Endothelial cell of umbilical vein (primary cell): ENCODE data around the gene SGMS2. TPM values are rescaled to one million over a fixed set of nuclear protein-coding genes. Genes with fewer than 3 reads are reported as not detected.

ENCODE experiments used
- BruUV-seq: library from RNA; stranded (reverse); fragments of 400-500 nt; replicated peaks from 2 replicates; lab custom pipeline; 2021; lab: Mats Ljungman, UMichigan
- CTCF ChIA-PET: fragments of 300-600, 350-600 bp; sonication (Branson Sonifier 250); formaldehyde crosslinking; loops from one replicate; lab custom pipeline; 2021; ENCODE audit warnings: antibody characterized with exemption, inconsistent platforms; lab: Charles Lee
- POLR2A ChIA-PET: fragments of 300-600, 350-600 bp; sonication (Branson Sonifier 250); formaldehyde crosslinking; loops from one replicate; lab custom pipeline; 2021; ENCODE audit warnings: antibody characterized with exemption, inconsistent platforms; lab: Charles Lee
- DNase-seq: peaks from one replicate; pipeline ENCODE4 v3.0.0-alpha.2; 2011; ENCODE audit warnings: low read depth, low spot score
- FAIRE-seq: peaks from 2 replicates; lab custom pipeline; 2011; peaks lifted over from hg19 to GRCh38; lab: Jason Lieb, UNC
- H2AFZ ChIP-seq: 2 replicates; pipeline ENCODE4 v1.6.0; 2012; ENCODE audit warnings: low read depth, low read length, control low read depth, inconsistent platforms
- H3K27ac ChIP-seq: 2 replicates; pipeline ENCODE4 v1.5.1; 2011; ENCODE audit warnings: low read depth, mild to moderate bottlenecking, control low read depth, low read length, moderate library complexity; ENCODE audit not compliant: insufficient read depth
- H3K27me3 ChIP-seq, 2 experiments: 2 replicates each; pipeline versions ENCODE4 v1.6.0 to v1.6.1; 2011; ENCODE audit warnings: low read length in 2 of 2, mixed read lengths in 1 of 2; ENCODE audit not compliant: control insufficient read depth in 2 of 2, insufficient read depth in 2 of 2
- H3K36me3 ChIP-seq, 2 experiments: 2 replicates in 1 of 2; 3 replicates in 1 of 2; pipeline ENCODE4 v1.5.1; 2011; ENCODE audit warnings: low read length in 2 of 2, mild to moderate bottlenecking in 1 of 2, moderate library complexity in 1 of 2; ENCODE audit not compliant: control insufficient read depth in 2 of 2, insufficient read depth in 2 of 2; ENCODE audit errors: extremely low read depth in 1 of 2
- H3K4me1 ChIP-seq: 3 replicates; pipeline ENCODE4 v1.5.1; 2011; ENCODE audit warnings: mild to moderate bottlenecking, low read length; ENCODE audit not compliant: control insufficient read depth, insufficient read depth; ENCODE audit errors: extremely low read depth
- H3K4me2 ChIP-seq: 2 replicates; pipeline ENCODE4 v1.6.1; 2011; ENCODE audit warnings: low read length, control low read depth, mixed read lengths; ENCODE audit not compliant: insufficient read depth
- H3K4me3 ChIP-seq, 3 experiments: fragments of 200-600 bp in 1 of 3; sonication (generic), shearing (Covaris generic) in 1 of 3; replicated peaks in 1 of 3; 2 replicates each; pipeline ENCODE4 v1.5.1; 2011 to 2016; ENCODE audit warnings: control low read depth in 3 of 3, low read length in 3 of 3, mild to moderate bottlenecking in 2 of 3, inconsistent platforms in 1 of 3, low read depth in 1 of 3, moderate library complexity in 1 of 3; ENCODE audit not compliant: insufficient read depth in 1 of 3
- H3K79me2 ChIP-seq: 2 replicates; pipeline ENCODE4 v1.6.0; 2012; ENCODE audit warnings: low read length, inconsistent platforms; ENCODE audit not compliant: control insufficient read depth, insufficient read depth
- H3K9ac ChIP-seq: replicated peaks from 2 replicates; pipeline ENCODE3; 2011; ENCODE audit warnings: low read length, control low read depth; ENCODE audit not compliant: insufficient read depth; ENCODE audit errors: extremely low read depth
- H3K9me1 ChIP-seq: replicated peaks from 3 replicates; pipeline ENCODE4 v1.6.0; 2011; ENCODE audit warnings: mild to moderate bottlenecking, low read length; ENCODE audit not compliant: control insufficient read depth, insufficient read depth; ENCODE audit errors: extremely low read depth
- H3K9me3 ChIP-seq: replicated peaks from 2 replicates; pipeline ENCODE4 v1.5.1; 2012; ENCODE audit warnings: low read length, inconsistent platforms; ENCODE audit not compliant: control insufficient read depth, insufficient read depth
- H4K20me1 ChIP-seq: replicated peaks from 2 replicates; pipeline ENCODE3; 2011; ENCODE audit warnings: mild to moderate bottlenecking, low read length; ENCODE audit not compliant: control insufficient read depth, insufficient read depth; ENCODE audit errors: extremely low read depth
- EZH2 ChIP-seq: IDR thresholded peaks from 2 replicates; pipeline ENCODE4 v1.6.1; 2012; ENCODE audit warnings: borderline replicate concordance, low read depth, mild to moderate bottlenecking, moderate library complexity, low read length, inconsistent platforms; ENCODE audit not compliant: severe bottlenecking
- FOS ChIP-seq: IDR thresholded peaks from 2 replicates; pipeline ENCODE4 v1.6.1; 2011; ENCODE audit warnings: mild to moderate bottlenecking, low read length, moderate library complexity, borderline replicate concordance; ENCODE audit not compliant: insufficient read depth
- GATA2 ChIP-seq: IDR thresholded peaks from 2 replicates; pipeline ENCODE4 v1.7.0; 2011; ENCODE audit warnings: low read depth, mild to moderate bottlenecking, moderate library complexity, mixed read lengths, low read length; ENCODE audit not compliant: insufficient read length, insufficient read depth
- JUN ChIP-seq: IDR thresholded peaks from 2 replicates; pipeline ENCODE4 v1.6.1; 2011; ENCODE audit warnings: borderline replicate concordance, low read depth; ENCODE audit not compliant: insufficient read length, insufficient read depth
- MYC ChIP-seq: IDR thresholded peaks from one replicate; pipeline ENCODE4 v1.6.1; 2011; ENCODE audit warnings: mild to moderate bottlenecking, low read depth, low read length
- POLR2A ChIP-seq: IDR thresholded peaks from 2 replicates; pipeline ENCODE4 v1.6.1; 2012; ENCODE audit warnings: low read depth, mild to moderate bottlenecking, control low read depth, low read length
- POLR2AphosphoS5 ChIP-seq: IDR thresholded peaks from 2 replicates; pipeline ENCODE4 v1.6.1; 2012; ENCODE audit warnings: low read depth, mild to moderate bottlenecking, control low read depth, low read length, moderate library complexity; ENCODE audit not compliant: insufficient read depth
- dilution Hi-C: fragments of 300-500 bp; cut with MboI; formaldehyde crosslinking; loops from one replicate; pipeline ENCODE4 v1.15.0; 2019; ENCODE audit warnings: low sequenced_read_pairs; ENCODE audit not compliant: extremely low pct_ligation_motif_present
- intact Hi-C: fragments of 100-400 bp; cut with micrococcal nuclease; formaldehyde crosslinking; loops from one replicate; pipeline ENCODE4 v1.10.0; 2022
- polyA plus RNA-seq, 4 experiments: library from polyadenylated mRNA; depleted of rRNA in 3 of 4; stranded (reverse) in 3 of 4; unstranded in 1 of 4; fragments of >200 nt; gene quantifications; 2 replicates each; pipeline versions ENCODE4 v1.2.1 to v1.2.3, GENCODE V29; 2011 to 2012; ENCODE audit warnings: missing spikeins in 1 of 4
- total RNA-seq: library from RNA; stranded (reverse); gene quantifications from 2 replicates; pipeline ENCODE4 v1.2.3, GENCODE V29; 2021
- TF ChIP-seq, protein P1 (sequence below), 2 donors: IDR thresholded peaks; 1 replicate in 1 of 2; 2 replicates in 1 of 2; pipeline ENCODE4 v1.5.1; 2011; ENCODE audit warnings: low read length in 2 of 2, mild to moderate bottlenecking in 2 of 2, moderate library complexity in 2 of 2, control low read depth in 1 of 2, inconsistent platforms in 1 of 2, low read depth in 1 of 2; ENCODE audit not compliant: insufficient read depth in 1 of 2; ENCODE audit errors: extremely low read depth in 1 of 2

SGMS2 gene
- total and polyA plus RNA-seq, 2 donors (not counting 3 experiments of a cell fraction or from before 2014, with no cell fraction given) = 33.0 to 33.2 TPM

GRCh38 chr4:107917500-107917899 lies 92.8 kb downstream of the SGMS2 start:
- CTCF ChIA-PET = interaction anchor here (3.3 kb wide), 1 partner anchor 159 kb away, joined by 15 read pairs; no protein-coding TSS in a partner anchor
- no peaks in the 10 kb centered on the region for H3K9me1 ChIP-seq
- no TSS peak for BruUV-seq
- no peaks in the 10 kb centered on the region for H3K79me2 ChIP-seq
- no peaks in the 10 kb centered on the region for H3K36me3 ChIP-seq
- POLR2A ChIA-PET = no interaction called here
- no peak overlapping the region for H3K4me3 ChIP-seq
- H3K4me2 ChIP-seq = no peak overlapping the region
- TF ChIP-seq JUN = no peak
- TF ChIP-seq POLR2A = no peak
- no peak for TF ChIP-seq POLR2AphosphoS5
- no peak for TF ChIP-seq MYC
- TF ChIP-seq FOS = no peak
- no peak for TF ChIP-seq GATA2
- TF ChIP-seq, protein P1, sequence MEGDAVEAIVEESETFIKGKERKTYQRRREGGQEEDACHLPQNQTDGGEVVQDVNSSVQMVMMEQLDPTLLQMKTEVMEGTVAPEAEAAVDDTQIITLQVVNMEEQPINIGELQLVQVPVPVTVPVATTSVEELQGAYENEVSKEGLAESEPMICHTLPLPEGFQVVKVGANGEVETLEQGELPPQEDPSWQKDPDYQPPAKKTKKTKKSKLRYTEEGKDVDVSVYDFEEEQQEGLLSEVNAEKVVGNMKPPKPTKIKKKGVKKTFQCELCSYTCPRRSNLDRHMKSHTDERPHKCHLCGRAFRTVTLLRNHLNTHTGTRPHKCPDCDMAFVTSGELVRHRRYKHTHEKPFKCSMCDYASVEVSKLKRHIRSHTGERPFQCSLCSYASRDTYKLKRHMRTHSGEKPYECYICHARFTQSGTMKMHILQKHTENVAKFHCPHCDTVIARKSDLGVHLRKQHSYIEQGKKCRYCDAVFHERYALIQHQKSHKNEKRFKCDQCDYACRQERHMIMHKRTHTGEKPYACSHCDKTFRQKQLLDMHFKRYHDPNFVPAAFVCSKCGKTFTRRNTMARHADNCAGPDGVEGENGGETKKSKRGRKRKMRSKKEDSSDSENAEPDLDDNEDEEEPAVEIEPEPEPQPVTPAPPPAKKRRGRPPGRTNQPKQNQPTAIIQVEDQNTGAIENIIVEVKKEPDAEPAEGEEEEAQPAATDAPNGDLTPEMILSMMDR (IDR thresholded peaks at IDR 0.05; ENCODE audit: extremely low read depth in 1 of 2, insufficient read depth in 1 of 2, low read depth in 1 of 2, low read length in 2 of 2) = no peak
- no peak for TF ChIP-seq EZH2
- dilution Hi-C loops (no loop called here), intact Hi-C loops (no loop called here)
- FAIRE-seq (no peak), DNase-seq (no peak)
- H4K20me1 ChIP-seq = no peaks in the 10 kb centered on the region
- no peaks in the 10 kb centered on the region for H3K4me1 ChIP-seq
- no peaks in the 10 kb centered on the region for H3K27me3 ChIP-seq
- no peak overlapping the region for H3K9ac ChIP-seq
- H3K9me3 ChIP-seq = peaks cover 3% of the 10 kb centered on the region
- H3K27ac ChIP-seq = no peak overlapping the region
- no peak overlapping the region for H2AFZ ChIP-seq
